SIG-M5 treated with dmso at 0.1 percent for 504 hours (cell line): ENCODE data around the gene RNPEPL1.
"Not testable (repeated sequence)": the region's sequence is repeated elsewhere in the genome, so short reads cannot be mapped to it uniquely, and the experiment has no call there.

Experiments
- DNase-seq: peaks from one replicate; lab custom pipeline; 2025; ENCODE audit not compliant: unreplicated experiment; lab: John Stamatoyannopoulos, UW

Gene RNPEPL1

DNA sequence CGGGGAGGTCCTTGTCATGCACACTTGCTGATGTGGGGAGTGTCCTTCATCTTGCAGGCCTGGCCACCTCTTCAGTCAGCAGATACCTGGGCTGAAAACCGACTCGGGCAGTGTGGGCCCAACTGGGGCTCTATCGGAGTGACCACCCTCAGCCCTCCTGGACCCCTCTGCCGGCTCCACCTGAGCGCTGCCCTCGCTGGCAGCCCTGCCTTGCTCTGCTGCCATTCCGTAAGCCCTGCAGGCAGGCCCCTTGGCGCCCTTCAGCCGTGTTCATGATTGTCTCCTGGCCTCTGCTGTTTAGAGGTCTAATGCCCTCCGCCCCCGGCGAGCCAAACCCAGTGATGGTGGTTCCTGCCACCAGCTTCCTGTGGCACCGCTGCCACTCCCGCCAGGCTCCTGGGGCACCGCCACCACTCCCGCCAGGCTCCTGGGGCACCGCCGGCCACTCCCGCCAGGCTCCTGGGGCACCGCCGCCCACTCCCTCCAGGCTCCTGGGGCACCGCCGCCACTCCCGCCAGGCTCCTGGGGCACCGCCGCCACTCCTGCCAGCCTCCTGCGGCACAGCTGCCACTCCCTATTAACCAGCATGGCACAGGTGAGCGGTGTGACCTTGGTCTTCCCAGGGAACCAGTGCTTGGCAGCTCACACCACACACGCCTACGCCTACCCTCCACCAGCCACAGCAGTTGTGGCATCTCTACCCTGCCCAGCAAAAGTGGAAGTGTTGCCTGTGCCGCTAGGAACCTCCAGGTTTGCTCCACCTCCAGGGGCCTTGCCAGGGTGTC is 34.2 kb downstream of the RNPEPL1 start:
- no peak for DNase-seq

DNA sequence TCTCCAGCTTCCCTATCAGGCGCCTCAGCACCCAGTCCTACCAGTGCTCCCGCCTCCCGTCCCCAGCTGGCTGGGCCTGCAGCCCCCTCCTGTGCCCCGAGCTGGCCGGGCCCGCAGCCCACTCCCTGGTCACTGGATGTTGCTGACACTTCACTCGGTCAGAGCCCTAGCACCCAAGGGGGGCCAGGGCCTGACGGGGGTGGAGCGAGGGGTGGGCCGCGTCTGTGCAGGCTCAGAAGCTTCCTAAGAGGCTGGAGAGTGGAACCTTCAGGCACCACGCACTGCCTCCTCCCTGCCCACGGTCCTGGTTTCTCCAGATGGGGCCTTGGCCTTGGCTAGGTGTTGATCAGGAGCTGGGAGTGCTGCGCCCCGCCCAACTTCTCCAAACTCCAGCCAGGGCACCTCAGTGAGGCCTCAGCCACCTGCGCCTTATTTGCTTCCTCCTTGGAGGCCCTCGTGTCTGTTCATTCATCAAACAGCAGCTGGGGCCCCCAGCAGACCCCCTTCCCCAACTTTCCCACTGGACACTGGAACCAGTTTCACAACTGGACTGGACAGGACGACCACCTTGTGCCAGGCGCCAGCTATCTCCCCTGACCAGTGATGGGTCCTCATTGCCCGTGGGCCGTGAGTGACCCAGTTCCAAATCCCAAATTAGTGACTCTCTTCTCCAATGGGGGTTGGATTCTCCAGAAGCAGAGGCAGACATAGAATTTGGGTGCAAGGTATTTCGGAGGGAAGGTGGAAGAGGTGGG is 35.0 kb downstream of the RNPEPL1 start:
- DNase-seq, result no peak

DNA sequence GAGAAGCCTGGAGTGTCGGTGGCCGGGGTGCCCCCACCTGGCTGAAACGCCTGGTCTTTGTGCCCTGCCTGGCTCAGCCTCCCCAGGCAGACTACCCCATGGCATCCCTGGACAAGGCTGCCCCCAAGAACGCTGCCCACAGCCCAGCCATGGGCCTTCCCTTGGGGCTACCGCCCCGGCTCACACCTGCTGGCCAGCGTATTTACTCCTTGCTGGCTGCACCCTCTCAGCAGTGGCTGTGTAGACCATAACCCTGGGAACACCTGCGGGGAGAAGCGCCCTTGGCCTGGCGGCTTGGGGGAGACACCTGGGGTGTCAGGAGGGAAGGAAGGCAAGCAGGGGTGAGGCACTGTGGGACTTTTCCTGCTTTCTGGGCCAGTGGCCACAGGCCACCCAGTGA is 35.6 kb downstream of the RNPEPL1 start:
- no peak for DNase-seq

- DNase-seq, result peak; percentile 5
These were observed 36.1 kb downstream of the RNPEPL1 start for GRCh38 chr2:240604291-240604938.

GRCh38 chr2:240604939-240605716 is 36.8 kb downstream of the RNPEPL1 start:
- DNase-seq, result no peak

DNA sequence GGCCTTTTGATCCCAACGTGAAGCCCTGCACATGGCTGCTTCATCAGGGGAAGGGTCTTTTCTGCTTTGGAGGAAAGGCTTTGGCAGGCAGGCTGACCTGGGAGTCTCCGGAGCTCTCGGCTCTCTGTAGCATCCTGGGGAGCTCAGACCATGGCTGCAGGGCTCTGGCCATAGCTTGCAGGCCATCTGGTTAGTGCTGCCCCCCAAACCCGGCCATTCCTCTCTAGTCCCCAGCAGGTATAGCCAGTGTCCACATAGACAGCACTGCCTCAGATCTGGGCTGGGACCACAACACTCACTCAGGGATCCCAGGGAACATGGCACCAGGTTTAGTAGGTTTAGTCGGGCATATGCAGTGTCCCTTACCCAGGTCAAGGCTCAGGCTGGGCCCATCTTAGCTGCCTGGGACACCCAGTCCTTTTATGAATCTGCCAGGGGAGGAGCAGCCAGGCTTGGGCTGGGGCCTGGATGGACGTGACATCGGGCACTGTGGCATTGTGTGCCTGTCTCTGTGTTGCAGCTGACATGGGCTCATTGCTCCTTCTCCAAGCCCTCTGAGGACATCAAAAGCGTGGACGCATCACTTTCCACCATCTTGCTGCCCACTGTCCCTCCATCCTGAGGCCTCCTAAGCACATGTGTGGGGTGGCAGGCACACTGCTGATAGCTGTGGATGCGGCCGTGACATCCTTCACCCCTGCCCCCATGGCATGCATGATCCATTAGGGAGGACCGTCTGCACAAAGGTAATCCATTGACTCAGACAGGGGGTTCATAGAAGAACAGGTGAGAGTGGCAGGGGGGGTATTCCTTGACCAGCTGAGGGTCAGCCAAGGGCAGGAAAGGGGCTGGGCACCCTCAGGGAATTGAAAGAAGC is 37.8 kb downstream of the RNPEPL1 start:
- no peak for DNase-seq

DNA sequence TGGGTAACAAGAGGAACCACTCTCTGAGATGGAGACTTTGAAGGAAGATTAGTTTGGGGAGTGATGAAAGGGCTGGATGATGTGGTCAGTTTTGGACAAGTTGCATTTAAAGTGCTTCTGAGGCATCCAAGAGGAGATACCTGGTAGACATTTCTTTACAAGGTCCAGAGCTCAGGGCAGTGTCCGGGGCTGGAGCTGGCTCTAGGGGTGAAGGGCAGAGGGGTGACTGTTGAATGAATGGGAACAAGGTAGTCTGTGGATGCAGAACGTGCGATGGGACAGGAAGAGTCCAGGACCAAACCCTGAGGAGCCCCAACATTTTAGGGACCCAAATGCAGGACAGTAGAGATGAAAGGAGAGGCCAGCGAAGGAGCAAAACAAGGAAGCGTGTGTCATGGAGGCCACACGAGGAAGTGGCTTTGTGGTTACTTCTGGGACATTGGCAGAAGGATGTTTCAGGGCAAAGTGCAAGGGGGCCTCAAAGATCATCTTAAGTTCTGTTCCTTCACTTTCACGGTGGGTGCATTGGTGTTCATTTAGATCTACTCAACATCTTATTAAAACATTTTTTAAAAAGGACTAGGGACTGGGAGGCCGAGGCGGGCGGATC is 43.4 kb downstream of the RNPEPL1 start:
- peak; percentile 72 for DNase-seq

GRCh38 chr2:240613781-240614180 is 45.5 kb downstream of the RNPEPL1 start:
- no peak for DNase-seq

DNA sequence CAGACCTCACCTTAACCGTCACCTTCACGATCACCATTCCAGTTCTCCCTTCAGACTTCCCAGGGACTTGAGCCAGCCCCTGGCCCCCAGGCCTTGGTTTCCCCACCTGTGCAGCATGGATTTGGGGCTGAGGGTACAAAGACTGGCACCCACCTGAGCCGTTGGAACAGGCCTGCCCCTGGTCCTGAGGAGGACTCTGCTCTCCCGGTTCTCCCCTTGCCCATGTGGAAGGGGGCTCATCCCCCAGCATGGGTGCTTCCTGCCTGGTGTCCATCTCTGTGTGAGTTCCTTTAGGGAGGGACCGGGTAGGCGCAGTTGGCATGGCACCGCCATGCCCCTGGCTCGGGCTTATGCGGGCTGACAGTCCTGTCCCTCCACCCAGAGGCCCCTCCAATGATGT is 46.1 kb downstream of the RNPEPL1 start:
- DNase-seq, result no peak

GRCh38 chr2:240615396-240615795 is 47.1 kb downstream of the RNPEPL1 start:
- no peak for DNase-seq

DNA sequence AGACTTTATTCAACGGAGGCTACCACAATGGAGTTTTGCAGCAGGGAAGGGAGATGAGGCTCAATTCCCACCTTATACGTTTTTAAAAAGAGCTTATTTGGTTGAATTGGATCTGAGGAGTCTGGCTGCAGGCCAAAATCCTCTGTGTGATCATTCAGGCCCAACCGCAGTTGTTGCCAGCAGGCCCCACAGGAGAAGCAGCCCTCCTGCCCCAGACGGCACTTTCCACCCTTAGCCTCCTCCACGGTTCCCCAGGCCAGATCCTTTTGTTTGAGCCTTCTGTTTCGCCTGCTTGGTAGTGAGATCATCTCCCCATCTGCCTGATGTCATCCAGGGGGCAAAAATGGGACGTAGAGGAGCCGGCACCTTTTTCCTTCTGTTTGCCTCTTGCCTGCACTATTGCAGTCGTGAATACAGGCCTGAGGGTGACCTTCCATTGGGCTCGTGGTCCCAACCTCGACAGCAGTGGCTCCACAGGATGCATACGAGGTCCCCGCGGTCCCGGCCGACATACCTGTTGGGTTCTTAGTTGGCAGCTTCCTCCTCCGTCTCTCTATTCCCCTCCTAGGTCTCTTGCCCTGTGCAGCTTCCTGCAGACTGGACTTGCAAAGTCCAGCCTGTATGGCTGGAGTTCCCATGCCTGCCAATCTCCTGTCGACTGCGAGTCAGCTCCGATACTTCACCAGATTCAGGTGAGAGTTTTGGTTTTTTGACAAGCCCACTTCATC is 47.7 kb downstream of the RNPEPL1 start:
- DNase-seq, result no peak

DNA sequence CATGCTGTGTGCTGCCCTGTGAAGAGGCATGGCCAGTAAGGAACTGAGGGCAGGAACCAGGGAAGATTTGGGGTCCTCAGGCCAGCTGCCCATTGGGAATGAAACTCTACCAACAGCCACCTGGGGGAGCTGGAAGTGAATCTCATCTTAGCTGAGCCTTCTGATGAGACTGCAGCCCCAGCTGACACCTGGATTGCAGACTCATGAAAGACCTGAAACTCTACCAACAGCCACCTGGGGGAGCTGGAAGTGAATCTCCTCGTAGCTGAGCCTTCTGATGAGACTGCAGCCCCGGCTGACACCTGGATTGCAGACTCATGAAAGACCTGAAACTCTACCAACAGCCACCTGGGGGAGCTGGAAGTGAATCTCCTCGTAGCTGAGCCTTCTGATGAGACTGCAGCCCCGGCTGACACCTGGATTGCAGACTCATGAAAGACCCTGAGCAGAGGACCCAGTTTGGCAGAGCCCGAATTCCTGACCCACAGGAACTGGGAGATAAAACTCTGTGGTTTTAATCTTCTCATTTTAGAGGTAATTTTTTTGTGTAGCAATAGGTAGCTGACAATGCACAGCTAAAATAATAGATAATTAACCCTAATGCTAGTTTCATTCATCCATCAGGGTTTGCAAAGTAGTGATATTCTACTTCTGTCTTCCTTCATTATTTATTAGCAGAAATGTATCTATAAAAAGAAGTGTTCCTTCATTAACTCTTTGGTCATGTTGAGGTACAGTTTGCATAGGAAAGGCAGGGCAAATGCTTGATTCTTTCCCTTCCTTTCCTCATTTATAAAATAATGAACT is 48.8 kb downstream of the RNPEPL1 start:
- DNase-seq, result not testable (repeated sequence)

DNA sequence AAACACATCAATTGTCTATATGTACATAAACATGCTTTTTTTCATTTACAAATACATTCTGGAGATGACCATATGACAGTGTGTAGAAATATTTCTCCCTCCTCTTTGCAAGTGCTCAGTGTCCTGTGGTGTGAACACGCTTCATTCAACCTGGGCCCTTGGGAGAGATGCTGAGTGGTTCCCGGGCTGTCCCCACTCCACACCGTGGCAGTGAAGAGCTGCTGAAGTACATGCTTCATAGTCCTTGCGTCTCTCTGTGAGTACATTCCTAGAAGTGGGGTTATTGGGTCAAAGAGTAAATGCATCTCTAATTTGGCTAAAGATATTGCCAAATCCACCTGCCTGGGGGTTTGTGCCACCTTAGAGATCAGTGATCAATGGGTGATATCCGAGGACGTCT is 50.5 kb downstream of the RNPEPL1 start:
- no peak for DNase-seq

DNA sequence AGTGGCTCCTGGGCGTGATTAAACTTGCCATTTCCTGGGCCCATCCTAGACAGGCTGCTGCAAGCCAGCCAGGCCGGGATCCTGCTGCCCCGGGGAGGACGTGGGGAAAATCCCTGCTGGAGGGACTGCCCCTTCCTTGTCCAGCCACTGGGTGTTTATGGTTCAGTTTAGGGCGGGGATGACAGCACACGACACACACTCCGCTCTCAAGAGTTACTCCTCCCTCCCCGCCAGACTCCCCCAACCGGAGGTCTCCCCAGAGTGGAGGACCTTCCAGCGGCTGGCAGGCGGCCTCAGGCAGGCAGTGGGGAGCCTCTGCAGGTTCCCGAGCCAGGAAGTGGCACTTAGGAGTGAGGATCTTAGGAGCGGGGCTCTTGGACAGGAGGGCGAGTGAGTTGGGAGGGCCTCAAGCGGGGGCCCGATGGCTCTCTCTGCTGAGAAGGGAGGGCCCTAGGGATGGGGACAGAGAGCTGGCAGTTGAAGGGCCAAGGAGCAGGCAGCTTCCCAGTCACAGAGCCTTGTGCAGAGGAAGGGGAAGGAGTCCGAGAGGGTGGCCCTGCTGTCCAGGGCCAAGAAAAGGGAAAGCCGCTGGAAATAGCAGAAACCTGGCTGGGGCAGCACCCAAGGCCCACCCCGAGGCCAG is 51.3 kb downstream of the RNPEPL1 start:
- DNase-seq, result no peak

- DNase-seq, result no peak
These were observed 52.0 kb downstream of the RNPEPL1 start for GRCh38 chr2:240620149-240620731.

DNA sequence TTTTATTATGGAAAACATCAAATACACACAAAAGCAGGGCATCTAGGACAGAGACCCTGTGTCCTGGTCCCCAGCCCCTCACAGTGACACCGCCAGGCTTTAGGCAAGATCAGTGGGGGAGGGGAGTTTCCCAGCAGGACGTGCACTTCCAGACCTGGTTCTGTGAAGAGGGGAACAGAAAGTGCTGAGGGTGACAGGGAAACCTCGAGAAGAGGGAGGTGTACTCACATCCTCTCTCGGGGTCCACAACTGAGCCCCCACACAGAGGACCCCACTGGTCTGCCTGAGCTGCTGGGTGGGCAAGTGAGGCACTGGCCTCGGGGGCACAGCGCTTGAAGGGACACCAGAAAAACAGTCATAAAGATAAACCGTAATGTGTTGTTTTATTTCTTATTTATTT is 52.6 kb downstream of the RNPEPL1 start:
- peak; percentile 38 for DNase-seq

GRCh38 chr2:240622060-240622411 is 53.8 kb downstream of the RNPEPL1 start:
- DNase-seq, result no peak
